NB4 (cell line): Measurements from ENCODE around the gene POU6F2.
A peak's percentile ranks its signal among the peaks of the same experiment; 100 is the strongest.

Experiments used
- CTCF ChIP-seq: IDR thresholded peaks from one replicate; pipeline ENCODE4 v1.5.1; 2012; ENCODE audit warnings: low read depth, low read length
- MAX ChIP-seq: IDR thresholded peaks from 2 replicates; pipeline ENCODE4 v1.6.1; 2011; ENCODE audit warnings: low read depth, low read length
- MYC ChIP-seq: IDR thresholded peaks from 2 replicates; pipeline ENCODE4 v1.6.1; 2011; ENCODE audit warnings: low read depth, low read length
- POLR2A ChIP-seq: IDR thresholded peaks from 2 replicates; pipeline ENCODE4 v1.6.1; 2011; ENCODE audit warnings: mild to moderate bottlenecking; ENCODE audit not compliant: insufficient read length; ENCODE audit errors: extremely low read depth

GRCh38 chr7:39453743-39454355, 476.1 kb downstream of the POU6F2 start:
- TF ChIP-seq CTCF = peak; percentile 99
- TF ChIP-seq POLR2A = no peak
- TF ChIP-seq MAX = no peak
- peak; percentile 47; the same call in 1 of the 2 replicates for TF ChIP-seq MYC
